WTC11 (cell line): ENCODE data around the gene NUP62.

Experiments
- ATF3 ChIP-seq: sonication (generic); formaldehyde crosslinking; conservative IDR thresholded peaks from 2 replicates; pipeline ENCODE4 v1.8.1; 2022; ENCODE audit warnings: mild to moderate bottlenecking, missing genetic modification reagents
- CBFB ChIP-seq: sonication (generic); formaldehyde crosslinking; IDR thresholded peaks from 2 replicates; pipeline ENCODE4 v1.8.1; 2022; ENCODE audit warnings: mild to moderate bottlenecking, low read depth, missing genetic modification reagents
- CTCF ChIP-seq: fragments of 200-600 bp; IDR thresholded peaks from 2 replicates; pipeline ENCODE4 v1.8.0; 2022; ENCODE audit warnings: antibody characterized with exemption
- ETV6 ChIP-seq: sonication (generic); formaldehyde crosslinking; IDR thresholded peaks from 2 replicates; pipeline ENCODE4 v1.8.1; 2022; ENCODE audit warnings: mild to moderate bottlenecking, missing genetic modification reagents
- FOXJ3 ChIP-seq: sonication (generic); formaldehyde crosslinking; IDR thresholded peaks from 2 replicates; pipeline ENCODE4 v1.9.0; 2021; ENCODE audit warnings: missing genetic modification reagents, mild to moderate bottlenecking, borderline replicate concordance
- RELA ChIP-seq: sonication (generic); formaldehyde crosslinking; IDR thresholded peaks from 2 replicates; pipeline ENCODE4 v1.8.1; 2022; ENCODE audit warnings: missing genetic modification reagents, mild to moderate bottlenecking, borderline replicate concordance

- no peak for TF ChIP-seq CTCF
- TF ChIP-seq ETV6: no peak
- TF ChIP-seq FOXJ3 (CRISPR knock-in tag): no peak
- TF ChIP-seq RELA: no peak
- TF ChIP-seq CBFB: no peak
- TF ChIP-seq ATF3: no peak
Observed at GRCh38 chr19:49906879-49907564, 22.3 kb downstream of the NUP62 start.
